Fibroblast of mammary gland (primary cell): Measurements from ENCODE around the gene SUN3.

Experiments used
- DNase-seq: peaks from one replicate; pipeline ENCODE4 v3.0.0-alpha.2; 2010; ENCODE audit warnings: low read depth
- H3K4me3 ChIP-seq: 2 replicates; pipeline ENCODE4 v1.5.1; 2011; ENCODE audit warnings: low read depth, mild to moderate bottlenecking, low read length, moderate library complexity; ENCODE audit not compliant: control insufficient read depth
- TF ChIP-seq, protein P1 (sequence below): conservative IDR thresholded peaks from 2 replicates; pipeline ENCODE4 v1.5.1; 2011; ENCODE audit warnings: low read depth, low read length, inconsistent platforms; ENCODE audit not compliant: control insufficient read depth, insufficient read depth

Gene SUN3

DNA sequence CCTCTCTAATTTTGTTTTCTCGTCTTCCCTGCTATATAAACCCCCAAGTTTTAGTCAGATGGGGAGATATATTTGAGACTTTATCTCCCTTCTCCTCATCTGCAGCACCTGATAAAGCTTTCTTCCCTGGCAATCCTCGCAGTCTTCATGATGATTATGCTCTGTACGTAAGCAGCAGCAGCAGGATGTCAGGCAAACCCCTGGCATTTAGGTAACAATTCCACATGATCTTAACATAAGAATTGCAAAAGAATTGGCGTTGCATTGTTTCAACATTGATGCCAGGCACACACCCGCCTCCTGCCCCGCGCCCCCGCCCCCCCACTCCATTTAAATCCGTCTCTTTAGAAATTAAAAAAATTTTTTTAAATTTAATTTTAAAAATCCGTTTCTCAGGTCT is 86.8 kb downstream of the SUN3 start:
- no peak for DNase-seq
- TF ChIP-seq, protein P1, sequence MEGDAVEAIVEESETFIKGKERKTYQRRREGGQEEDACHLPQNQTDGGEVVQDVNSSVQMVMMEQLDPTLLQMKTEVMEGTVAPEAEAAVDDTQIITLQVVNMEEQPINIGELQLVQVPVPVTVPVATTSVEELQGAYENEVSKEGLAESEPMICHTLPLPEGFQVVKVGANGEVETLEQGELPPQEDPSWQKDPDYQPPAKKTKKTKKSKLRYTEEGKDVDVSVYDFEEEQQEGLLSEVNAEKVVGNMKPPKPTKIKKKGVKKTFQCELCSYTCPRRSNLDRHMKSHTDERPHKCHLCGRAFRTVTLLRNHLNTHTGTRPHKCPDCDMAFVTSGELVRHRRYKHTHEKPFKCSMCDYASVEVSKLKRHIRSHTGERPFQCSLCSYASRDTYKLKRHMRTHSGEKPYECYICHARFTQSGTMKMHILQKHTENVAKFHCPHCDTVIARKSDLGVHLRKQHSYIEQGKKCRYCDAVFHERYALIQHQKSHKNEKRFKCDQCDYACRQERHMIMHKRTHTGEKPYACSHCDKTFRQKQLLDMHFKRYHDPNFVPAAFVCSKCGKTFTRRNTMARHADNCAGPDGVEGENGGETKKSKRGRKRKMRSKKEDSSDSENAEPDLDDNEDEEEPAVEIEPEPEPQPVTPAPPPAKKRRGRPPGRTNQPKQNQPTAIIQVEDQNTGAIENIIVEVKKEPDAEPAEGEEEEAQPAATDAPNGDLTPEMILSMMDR: no peak
- H3K4me3 ChIP-seq: no peak overlapping the region

GRCh38 chr7:47941136-47941844 is 87.6 kb downstream of the SUN3 start:
- TF ChIP-seq, protein P1: no peak

GRCh38 chr7:47940088-47941013 is 88.6 kb downstream of the SUN3 start:
- TF ChIP-seq, protein P1: no peak
- no peak overlapping the region for H3K4me3 ChIP-seq
- DNase-seq: peak; percentile 51

More at GRCh38 chr7:47941136-47941844, 87.6 kb downstream of the SUN3 start:
- DNase-seq: peak; percentile 87
- H3K4me3 ChIP-seq: no peak overlapping the region

DNA sequence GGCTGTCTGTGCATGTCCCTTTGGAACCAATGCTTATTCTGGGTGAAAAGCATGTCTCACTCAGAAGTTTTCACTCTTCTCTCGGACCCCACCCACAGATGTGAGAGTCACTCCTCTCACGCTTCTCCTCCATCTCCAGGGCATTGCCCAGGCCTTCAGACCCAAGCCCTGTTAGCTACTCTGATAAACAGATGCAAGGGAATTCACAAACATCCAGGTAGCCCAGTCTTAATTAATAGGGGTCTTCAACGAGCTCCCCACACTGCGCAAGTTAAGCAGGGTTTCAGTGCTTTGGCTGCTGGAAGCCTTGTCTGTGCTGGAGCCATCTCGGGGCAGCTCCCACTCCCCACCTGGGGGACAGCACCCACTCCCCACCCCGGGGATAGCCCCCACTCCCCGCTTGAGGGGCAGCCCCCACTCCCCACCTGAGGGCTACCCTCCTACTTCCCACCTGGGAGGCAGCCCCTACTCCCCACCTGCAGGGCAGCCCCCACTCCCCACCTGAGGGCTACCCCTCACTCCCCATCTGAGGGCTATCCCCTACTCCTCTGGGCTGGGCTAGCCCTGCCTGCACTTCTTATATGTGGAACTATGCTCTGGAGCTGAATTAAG is 89.4 kb downstream of the SUN3 start:
- no peak for DNase-seq
- TF ChIP-seq, protein P1: no peak
- no peak overlapping the region for H3K4me3 ChIP-seq

GRCh38 chr7:47938574-47939165 is 90.2 kb downstream of the SUN3 start:
- no peak for DNase-seq
- H3K4me3 ChIP-seq: no peak overlapping the region
- TF ChIP-seq, protein P1: no peak
